Muscle layer of colon (tissue), 2 donors: ENCODE data around the gene SAPCD1.

Source experiments
- H3K27ac ChIP-seq: one replicate; pipeline ENCODE4 v1.7.0; 2013; ENCODE audit warnings: low read depth, mild to moderate bottlenecking, low read length, moderate library complexity
- H3K27me3 ChIP-seq, 2 donors: one replicate each; pipeline ENCODE4 v1.7.0; 2013; ENCODE audit warnings: low read length in 2 of 2, mild to moderate bottlenecking in 2 of 2; ENCODE audit not compliant: insufficient read depth in 2 of 2, control insufficient read depth in 1 of 2
- H3K36me3 ChIP-seq: one replicate; pipeline ENCODE4 v1.7.0; 2013; ENCODE audit warnings: mild to moderate bottlenecking, low read length; ENCODE audit not compliant: insufficient read depth
- H3K4me1 ChIP-seq: one replicate; pipeline ENCODE4 v1.7.0; 2013; ENCODE audit warnings: mild to moderate bottlenecking, low read length; ENCODE audit not compliant: insufficient read depth
- H3K4me3 ChIP-seq, 2 donors: one replicate each; pipeline ENCODE4 v1.7.0; 2013; ENCODE audit warnings: low read length in 2 of 2, low read depth in 1 of 2, mild to moderate bottlenecking in 1 of 2, moderate library complexity in 1 of 2
- H3K9ac ChIP-seq: one replicate; pipeline ENCODE4 v1.7.0; 2013; ENCODE audit warnings: low read length
- H3K9me3 ChIP-seq: one replicate; pipeline ENCODE4 v1.7.0; 2013; ENCODE audit warnings: mild to moderate bottlenecking, low read length
- donor health status: abdominal sarcoma.
- donor health status: Adenocarcinoma of cecum.

Gene SAPCD1

GRCh38 chr6:31763619-31763940 lies 1.1 kb downstream of the SAPCD1 start:
- Histone ChIP-seq H3K4me3 (no peak overlapping the region), H3K9ac (no peak overlapping the region), H3K9me3 (no peaks in the 10 kb centered on the region), H3K27ac (no peak overlapping the region), H3K36me3 (peaks cover 2% of the 10 kb centered on the region), H3K27me3 (peaks cover 0 to 10% of the 10 kb centered on the region in 2 donors), H3K4me1 (no peaks in the 10 kb centered on the region)

- no peaks in the 10 kb centered on the region for H3K36me3 ChIP-seq
- no peaks in the 10 kb centered on the region for H3K4me1 ChIP-seq
- H3K9ac ChIP-seq, result no peak overlapping the region
- H3K27me3 ChIP-seq, result peaks cover 0 to 10% of the 10 kb centered on the region in 2 donors
- no peak overlapping the region for H3K4me3 ChIP-seq
- no peaks in the 10 kb centered on the region for H3K9me3 ChIP-seq
- no peak overlapping the region for H3K27ac ChIP-seq
These were observed 1.7 kb downstream of the SAPCD1 start for GRCh38 chr6:31764198-31764597.

- Histone ChIP-seq H3K9me3 (no peaks in the 10 kb centered on the region), H3K4me1 (no peaks in the 10 kb centered on the region), H3K9ac (no peak overlapping the region), H3K36me3 (no peaks in the 10 kb centered on the region), H3K27ac (no peak overlapping the region), H3K4me3 (peak overlapping the region in 1 of 2 donors; percentile 43), H3K27me3 (peaks cover 0 to 10% of the 10 kb centered on the region in 2 donors)
These were observed 3.1 kb downstream of the SAPCD1 start for GRCh38 chr6:31765559-31765909.

- no peak overlapping the region for H3K9ac ChIP-seq
- H3K27ac ChIP-seq, result no peak overlapping the region
- H3K4me3 ChIP-seq, result peak overlapping the region; percentile 32 to 43
- no peaks in the 10 kb centered on the region for H3K36me3 ChIP-seq
- no peaks in the 10 kb centered on the region for H3K4me1 ChIP-seq
- peaks cover 0 to 10% of the 10 kb centered on the region in 2 donors for H3K27me3 ChIP-seq
- no peaks in the 10 kb centered on the region for H3K9me3 ChIP-seq
These were observed 3.7 kb downstream of the SAPCD1 start for GRCh38 chr6:31765910-31766794.

- Histone ChIP-seq H3K27me3 (peaks cover 0 to 10% of the 10 kb centered on the region in 2 donors), H3K36me3 (no peaks in the 10 kb centered on the region), H3K9ac (no peak overlapping the region), H3K4me1 (no peaks in the 10 kb centered on the region), H3K9me3 (no peaks in the 10 kb centered on the region), H3K4me3 (no peak overlapping the region), H3K27ac (no peak overlapping the region)
These were observed 4.7 kb downstream of the SAPCD1 start for GRCh38 chr6:31767096-31767645.

- no peak overlapping the region for H3K27ac ChIP-seq
- no peaks in the 10 kb centered on the region for H3K4me1 ChIP-seq
- peaks cover 0 to 10% of the 10 kb centered on the region in 2 donors for H3K27me3 ChIP-seq
- H3K9ac ChIP-seq, result no peak overlapping the region
- no peaks in the 10 kb centered on the region for H3K36me3 ChIP-seq
- H3K4me3 ChIP-seq, result no peak overlapping the region
- H3K9me3 ChIP-seq, result no peaks in the 10 kb centered on the region
These were observed 6.2 kb downstream of the SAPCD1 start for GRCh38 chr6:31768363-31769257.

- H3K9ac ChIP-seq, result no peak overlapping the region
- no peak overlapping the region for H3K4me3 ChIP-seq
- H3K36me3 ChIP-seq, result no peaks in the 10 kb centered on the region
- H3K27ac ChIP-seq, result no peak overlapping the region
- peaks cover 0 to 10% of the 10 kb centered on the region in 2 donors for H3K27me3 ChIP-seq
- H3K9me3 ChIP-seq, result no peaks in the 10 kb centered on the region
- H3K4me1 ChIP-seq, result no peaks in the 10 kb centered on the region
These were observed 7.4 kb downstream of the SAPCD1 start for GRCh38 chr6:31769684-31770371.

- Histone ChIP-seq H3K9ac (no peak overlapping the region), H3K9me3 (no peaks in the 10 kb centered on the region), H3K36me3 (no peaks in the 10 kb centered on the region), H3K27ac (no peak overlapping the region), H3K27me3 (peaks cover 0 to 6% of the 10 kb centered on the region in 2 donors), H3K4me3 (no peak overlapping the region), H3K4me1 (no peaks in the 10 kb centered on the region)
These were observed 8.4 kb downstream of the SAPCD1 start for GRCh38 chr6:31770860-31771259.

- Histone ChIP-seq H3K4me1 (peaks cover 3% of the 10 kb centered on the region), H3K4me3 (no peak overlapping the region), H3K9me3 (no peaks in the 10 kb centered on the region), H3K27me3 (no peaks in the 10 kb centered on the region), H3K9ac (no peak overlapping the region), H3K27ac (no peak overlapping the region), H3K36me3 (no peaks in the 10 kb centered on the region)
These were observed 9.5 kb downstream of the SAPCD1 start for GRCh38 chr6:31771992-31772358.

- Histone ChIP-seq H3K9me3 (no peaks in the 10 kb centered on the region), H3K4me3 (no peak overlapping the region), H3K9ac (no peak overlapping the region), H3K27me3 (no peaks in the 10 kb centered on the region), H3K36me3 (peaks cover 17% of the 10 kb centered on the region), H3K27ac (no peak overlapping the region), H3K4me1 (peaks cover 7% of the 10 kb centered on the region)
These were observed 12.7 kb downstream of the SAPCD1 start for GRCh38 chr6:31775184-31775583.
